Femur (tissue), 1 donor: ENCODE results near the gene SPATA25.
"Not testable (repeated sequence)": the region's sequence is repeated elsewhere in the genome, so short reads cannot be mapped to it uniquely, and the experiment has no call there.

Source experiments
- DNase-seq: peaks from one replicate; pipeline ENCODE4 v3.0.0-alpha.2; 2017

The SPATA25 gene

DNA sequence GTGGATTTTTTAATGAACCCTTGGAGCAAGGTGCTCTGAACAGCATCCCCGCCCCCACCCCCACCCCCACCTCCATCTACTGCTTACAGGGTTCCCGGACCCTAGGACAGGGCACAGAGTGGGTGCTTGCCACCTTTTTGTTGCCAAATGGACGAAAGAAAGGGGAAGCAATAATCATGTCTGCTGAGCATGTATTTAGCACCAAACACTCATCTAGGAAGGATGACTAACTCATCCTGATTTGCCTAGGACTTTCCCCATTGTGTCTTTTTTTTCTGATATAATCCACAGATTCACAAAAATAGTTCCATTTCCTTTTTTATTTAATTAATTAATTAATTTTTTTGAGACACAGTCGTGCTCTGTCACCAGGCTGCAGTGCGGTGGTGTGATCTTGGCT lies 25.7 kb upstream of the SPATA25 start:
- no peak for DNase-seq

DNA sequence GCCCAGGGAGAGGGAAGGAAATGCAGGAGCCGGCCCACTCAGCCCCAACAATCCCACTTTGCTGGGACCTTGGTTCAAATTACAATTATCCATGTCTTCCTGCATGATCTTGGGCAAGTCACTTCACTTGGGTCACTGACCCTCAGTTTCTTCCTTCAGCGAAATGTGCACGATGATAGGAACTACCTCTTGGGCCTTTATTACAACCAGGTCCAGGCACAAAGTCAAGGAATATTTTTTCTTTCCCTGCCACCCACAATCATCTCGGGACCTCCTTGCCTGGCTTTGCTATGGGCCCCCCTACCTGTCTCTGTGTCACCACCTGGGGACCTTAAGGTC lies 24.9 kb upstream of the SPATA25 start:
- no peak for DNase-seq

DNA sequence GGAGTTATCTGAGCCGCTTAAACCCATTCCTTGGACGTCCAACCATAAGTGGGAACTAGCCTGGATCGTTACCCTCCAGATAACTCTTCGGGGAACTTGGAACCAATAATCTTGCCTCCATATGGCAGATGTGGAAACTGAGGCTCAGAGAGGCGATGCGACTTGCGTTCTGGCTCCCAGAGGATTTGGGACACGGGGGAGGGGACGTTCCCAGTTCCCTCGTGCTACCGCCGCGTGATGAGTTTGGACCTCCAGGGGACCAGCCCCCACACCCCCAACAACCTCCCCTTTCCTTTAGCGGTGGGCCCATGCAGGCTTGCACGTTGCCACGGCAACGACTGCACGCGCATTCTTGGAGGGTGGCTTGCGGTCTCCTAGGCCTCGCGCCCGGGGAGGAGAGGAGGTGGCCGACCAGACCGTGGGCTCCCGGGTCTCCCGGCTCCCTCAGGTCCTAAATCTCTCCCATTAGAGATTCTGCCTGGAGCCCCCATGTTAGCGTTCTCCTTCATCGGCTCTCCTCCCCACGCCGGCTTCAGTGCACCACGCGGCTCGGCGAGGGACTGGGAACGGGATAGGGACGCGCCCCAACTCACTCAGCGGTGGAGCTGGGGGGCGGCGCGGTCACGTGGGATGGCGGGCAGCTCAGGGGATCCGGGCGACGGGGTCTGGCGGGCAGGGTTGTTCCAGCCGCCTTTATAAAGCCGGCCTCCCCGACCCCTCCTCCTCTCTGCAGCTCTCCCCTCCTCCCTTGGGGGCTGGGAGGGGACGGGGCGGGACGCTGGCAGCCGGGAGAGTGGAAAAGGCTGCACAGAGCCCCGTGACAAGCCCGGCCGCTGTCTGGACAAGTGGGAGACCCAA lies 24.3 kb upstream of the SPATA25 start, which contains the start of gene PLTP:
TSS of gene PLTP (minus strand) at position 670 of the 858 bp plus-strand sequence. CDS start 703 bp downstream, outside the sequence.
- DNase-seq, result peak; percentile 84

- DNase-seq, result peak; percentile 96
Observed at GRCh38 chr20:45910670-45911485, 23.5 kb upstream of the SPATA25 start.

DNA sequence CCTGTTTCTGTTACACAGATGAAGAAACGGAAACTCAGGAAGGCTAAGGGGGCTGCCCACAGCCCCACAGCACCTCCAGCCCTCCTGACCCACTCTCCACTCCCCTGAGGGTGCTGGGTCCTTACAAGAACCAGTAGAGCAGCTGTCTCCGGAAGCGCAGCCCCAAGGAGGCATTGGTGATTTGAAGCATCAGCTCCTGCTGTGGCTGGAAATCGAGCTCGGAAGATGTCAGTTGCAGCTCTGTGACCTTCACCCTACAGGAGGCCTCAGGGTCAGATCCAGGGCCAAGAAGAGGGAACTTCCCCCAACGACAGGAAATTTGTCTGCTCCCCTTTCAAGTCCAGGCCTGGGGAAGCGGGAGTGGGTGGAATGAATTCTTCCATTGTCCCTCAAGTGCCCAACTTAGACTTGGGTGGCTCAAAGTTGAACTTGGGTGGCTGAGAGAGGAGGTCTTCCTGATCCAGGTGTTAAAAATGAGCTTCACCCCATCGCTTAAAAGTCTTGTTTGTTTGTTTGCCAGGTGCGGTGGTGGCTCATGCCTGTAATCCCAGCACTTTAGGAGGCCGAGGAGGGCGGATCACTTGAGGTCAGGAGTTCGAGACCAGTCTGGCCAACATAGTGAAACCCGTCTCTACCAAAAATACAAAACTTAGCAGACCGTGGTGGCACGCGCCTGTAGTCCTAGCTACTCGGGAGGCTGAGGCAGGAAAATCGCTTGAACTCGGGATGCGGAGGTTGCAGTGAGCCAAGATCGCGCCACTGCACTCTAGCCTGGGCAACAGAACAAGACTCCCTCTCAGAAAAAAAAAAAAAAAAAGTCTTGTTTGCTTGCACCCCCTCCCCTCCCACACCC lies 22.6 kb upstream of the SPATA25 start:
- no peak for DNase-seq

GRCh38 chr20:45909336-45909808 lies 21.9 kb upstream of the SPATA25 start:
- no peak for DNase-seq

GRCh38 chr20:45908084-45908483 lies 20.7 kb upstream of the SPATA25 start:
- no peak for DNase-seq

DNA sequence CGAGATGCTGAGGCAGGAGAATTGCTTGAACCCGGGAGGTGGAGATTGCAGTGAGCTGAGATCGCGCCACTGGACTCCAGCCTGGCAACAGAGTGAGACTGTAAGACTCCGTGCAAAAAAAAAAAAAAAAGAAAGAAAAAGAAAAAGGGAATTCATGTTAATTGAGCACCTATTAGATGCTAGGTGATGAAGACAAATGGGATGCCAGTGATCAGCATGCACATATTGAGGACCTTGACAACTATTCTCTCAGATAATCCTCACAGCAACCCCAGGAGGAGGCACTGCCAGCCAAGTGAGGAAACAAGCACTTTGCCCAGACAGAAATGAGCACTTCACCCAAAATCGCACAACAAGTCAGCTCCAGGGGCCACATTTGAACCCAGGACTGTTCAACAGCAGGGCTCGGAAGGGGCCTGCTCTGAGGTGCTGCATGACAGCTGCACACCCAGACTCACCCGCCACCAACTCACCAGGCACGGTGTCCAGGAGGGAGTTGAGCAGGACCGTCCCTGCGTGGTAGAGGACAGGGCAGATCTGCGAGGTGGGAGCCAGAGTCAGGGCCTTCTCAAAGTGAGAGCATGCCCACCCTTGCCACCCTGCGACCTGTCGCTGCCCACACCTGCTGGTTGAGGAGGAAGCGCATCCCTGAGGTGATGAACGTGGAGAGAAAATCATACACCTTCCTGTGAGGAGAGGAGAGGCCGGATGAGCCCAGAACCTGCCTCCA lies 20.0 kb upstream of the SPATA25 start:
- no peak for DNase-seq

DNA sequence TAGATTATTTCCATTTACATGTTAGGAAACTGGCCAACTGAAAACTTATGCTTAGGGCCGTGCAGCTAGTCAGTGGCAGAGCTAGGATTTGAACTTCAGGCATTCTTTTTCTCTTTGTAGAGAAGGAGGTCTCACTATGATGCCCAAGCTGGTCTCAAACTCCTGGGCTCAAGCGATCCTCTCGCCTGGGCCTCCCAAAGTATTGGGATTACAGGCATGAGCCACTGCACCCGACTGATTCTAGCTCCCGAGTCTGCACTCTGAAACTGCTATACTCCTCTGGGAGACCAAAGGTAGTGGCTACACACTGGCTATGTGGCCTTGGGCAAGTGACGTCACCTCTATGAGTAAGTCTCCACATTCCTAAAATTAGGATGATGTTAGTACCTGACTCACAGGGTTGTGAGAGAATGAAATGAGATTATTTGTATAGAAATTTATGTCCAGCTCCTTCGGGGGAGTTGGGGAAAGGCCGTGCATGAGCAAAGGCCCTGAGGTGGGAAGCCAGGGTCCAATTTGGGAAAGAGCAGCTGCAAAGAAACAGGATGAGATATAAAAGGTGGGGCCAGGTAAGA lies 18.2 kb upstream of the SPATA25 start:
- DNase-seq, result no peak

- no peak for DNase-seq
Observed at GRCh38 chr20:45904583-45905504, 17.4 kb upstream of the SPATA25 start.

DNA sequence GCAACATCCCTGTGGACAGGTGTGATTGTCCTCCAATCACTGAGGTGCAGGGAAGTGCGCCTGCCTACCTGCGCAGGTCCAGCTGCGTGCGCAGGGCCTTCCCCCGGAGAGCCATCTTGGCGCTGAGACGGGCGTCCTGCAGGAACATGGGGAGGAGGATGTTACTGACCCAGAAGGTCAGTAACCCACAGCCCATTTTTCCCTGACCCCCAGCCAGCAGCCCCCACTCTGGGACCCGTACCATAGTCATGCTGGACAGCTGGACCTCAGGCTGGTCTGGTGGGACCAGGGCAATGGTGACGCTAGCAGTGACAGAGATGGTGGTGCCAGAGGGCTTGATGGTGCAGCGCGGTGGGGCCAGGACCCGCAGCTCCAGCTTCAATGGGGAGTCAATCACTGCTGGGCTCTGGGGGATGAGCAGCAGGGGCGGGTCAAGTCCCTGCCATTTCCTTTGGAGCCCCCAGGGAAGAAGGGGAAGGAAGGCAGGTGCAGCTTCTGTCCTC lies 14.8 kb upstream of the SPATA25 start:
- DNase-seq, result no peak

- DNase-seq, result not testable (repeated sequence)
Observed at GRCh38 chr20:45901332-45901731, 13.9 kb upstream of the SPATA25 start.

DNA sequence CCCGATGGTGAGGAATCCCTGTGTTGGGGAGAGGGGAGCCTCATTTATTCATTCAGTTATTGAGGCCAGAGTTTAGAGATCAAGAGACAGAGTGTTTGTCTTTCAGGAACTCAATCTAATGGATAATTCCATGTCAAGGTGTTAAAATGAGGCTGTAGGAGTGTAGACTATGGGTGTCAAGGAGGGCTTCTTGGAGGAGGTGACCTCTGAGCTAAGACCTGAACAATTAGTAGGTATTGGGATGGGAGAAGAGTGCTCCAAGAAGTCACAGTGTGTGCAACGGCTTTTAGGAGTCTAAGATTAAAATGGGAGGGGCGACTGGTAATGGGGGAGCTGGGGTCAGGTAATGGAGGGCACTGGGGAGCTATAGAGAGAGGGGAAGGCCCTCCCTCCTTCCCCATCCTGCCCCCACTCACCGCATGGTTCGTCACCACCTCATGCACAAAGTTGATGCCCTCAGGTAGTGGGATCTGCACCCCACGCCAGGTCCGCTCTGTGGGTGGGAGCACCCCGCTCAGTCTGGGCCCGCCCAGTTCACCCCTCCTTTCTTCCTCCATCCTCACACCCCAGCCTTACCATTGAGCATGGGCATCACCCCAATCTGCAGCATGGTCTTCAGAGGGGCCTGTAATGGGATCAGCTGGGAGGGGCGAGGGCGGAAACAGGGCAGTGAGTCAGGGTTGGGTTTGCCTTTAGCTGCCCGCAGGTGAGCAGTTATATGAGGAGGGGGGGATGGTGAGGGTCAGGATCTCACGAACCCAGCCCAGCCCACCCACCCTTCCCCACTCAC lies 11.8 kb upstream of the SPATA25 start:
- no peak for DNase-seq

DNA sequence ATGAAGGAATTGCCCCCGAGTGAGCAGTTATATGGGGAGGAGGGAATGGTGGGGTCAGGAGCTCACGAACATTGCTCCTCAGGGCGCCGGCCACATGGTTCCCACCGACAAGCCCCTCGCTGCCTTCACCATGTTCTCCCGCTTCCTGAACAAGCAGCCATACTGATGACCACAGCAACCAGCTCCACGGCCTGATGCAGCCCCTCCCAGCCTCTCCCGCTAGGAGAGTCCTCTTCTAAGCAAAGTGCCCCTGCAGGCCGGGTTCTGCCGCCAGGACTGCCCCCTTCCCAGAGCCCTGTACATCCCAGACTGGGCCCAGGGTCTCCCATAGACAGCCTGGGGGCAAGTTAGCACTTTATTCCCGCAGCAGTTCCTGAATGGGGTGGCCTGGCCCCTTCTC lies 10.9 kb upstream of the SPATA25 start:
- DNase-seq, result no peak

DNA sequence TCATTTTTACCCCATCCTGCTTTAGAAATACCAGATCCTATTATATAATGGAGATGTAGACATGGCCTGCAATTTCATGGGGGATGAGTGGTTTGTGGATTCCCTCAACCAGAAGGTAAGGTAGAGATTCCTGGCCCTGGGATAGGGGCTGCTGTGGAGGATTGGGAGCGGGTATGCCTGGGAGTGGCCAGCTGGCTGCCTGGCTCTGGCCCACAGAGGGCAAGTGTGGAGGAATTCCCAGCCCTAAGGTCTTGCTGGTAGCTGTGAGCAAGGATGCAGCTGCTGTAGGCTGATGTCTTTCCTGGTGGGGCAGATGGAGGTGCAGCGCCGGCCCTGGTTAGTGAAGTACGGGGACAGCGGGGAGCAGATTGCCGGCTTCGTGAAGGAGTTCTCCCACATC lies 10.3 kb upstream of the SPATA25 start:
- DNase-seq, result no peak

DNA sequence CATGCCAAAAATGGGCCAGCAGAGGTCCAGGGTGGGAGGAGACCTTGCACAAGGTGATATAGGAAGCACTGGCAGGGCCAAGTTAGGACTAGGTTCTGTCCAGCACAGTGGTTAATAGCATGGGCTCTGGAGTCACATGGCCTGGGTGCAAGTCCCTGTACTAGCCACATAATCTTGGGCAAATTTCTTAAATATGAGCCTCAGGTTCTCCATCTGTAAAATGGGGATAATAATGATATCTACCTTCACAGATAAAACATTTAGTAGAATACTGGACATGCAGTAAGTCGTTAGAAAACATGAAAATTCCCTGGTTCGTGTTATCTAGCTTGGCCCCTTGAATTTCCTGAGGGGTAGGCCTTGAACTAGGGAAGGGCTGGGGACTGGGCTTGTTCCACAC lies 9.9 kb upstream of the SPATA25 start:
- no peak for DNase-seq

- DNase-seq, result no peak
Observed at GRCh38 chr20:45896641-45897161, 9.3 kb upstream of the SPATA25 start.

DNA sequence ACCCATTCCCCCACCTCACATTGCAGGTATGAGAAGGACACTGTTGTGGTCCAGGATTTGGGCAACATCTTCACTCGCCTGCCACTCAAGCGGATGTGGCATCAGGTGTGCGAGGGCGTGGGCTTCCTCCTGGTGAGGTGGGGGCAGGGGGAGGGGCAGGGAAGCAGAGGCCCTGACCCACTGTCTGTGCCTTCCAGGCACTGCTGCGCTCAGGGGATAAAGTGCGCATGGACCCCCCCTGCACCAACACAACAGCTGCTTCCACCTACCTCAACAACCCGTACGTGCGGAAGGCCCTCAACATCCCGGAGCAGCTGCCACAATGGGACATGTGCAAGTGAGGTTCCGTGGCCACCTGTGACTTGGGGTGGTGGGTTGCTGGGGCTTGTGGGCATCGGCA lies 7.4 kb upstream of the SPATA25 start:
- DNase-seq, result no peak

GRCh38 chr20:45893831-45894230 lies 6.4 kb upstream of the SPATA25 start:
- DNase-seq, result no peak
